GM12872 (cell line): ENCODE measurements around the gene OPTN.

Experiments
- TF ChIP-seq, protein P1 (sequence below): IDR thresholded peaks from 3 replicates; pipeline ENCODE4 v1.5.1; 2011; ENCODE audit warnings: low read depth, mild to moderate bottlenecking, low read length, moderate library complexity; ENCODE audit not compliant: insufficient read depth

OPTN gene

DNA sequence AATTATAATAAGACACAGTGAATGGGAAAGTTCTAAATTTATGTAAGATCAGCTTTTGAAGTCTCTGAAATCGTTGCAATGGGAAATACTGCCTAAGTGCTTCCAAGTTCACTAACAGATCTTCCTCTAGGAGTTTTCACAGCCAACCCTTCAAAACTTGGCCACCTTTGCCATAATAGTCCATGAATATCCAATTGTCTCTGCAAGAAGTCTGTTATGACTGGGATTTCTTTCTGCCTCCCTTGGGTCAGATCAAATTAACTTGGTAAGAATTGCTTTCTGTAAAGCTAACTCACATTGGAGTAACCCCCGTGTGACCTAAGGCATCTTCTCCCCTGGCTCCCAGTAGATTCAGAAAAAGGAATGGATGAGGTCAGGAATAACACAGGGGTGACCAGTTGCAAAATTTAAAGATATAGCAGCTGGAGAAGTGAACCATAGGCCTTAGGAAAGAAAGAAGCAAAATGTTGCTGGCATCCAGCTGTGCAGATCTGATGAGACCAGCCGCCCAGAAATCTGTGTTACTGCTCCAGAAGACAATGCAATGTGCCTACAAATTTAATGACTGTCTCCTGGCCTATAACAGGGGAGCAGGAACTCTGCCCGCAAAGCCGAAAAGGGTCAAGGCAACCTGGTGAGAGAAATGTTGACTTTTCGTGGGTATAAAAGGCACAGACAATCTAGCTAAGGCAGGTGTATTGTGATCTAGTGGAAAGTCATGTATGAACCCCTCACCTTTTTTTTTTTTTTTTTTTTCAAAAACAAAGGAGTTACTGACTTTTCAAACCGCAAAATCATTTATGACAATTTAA lies 7.5 kb upstream of the OPTN start:
- TF ChIP-seq, protein P1, sequence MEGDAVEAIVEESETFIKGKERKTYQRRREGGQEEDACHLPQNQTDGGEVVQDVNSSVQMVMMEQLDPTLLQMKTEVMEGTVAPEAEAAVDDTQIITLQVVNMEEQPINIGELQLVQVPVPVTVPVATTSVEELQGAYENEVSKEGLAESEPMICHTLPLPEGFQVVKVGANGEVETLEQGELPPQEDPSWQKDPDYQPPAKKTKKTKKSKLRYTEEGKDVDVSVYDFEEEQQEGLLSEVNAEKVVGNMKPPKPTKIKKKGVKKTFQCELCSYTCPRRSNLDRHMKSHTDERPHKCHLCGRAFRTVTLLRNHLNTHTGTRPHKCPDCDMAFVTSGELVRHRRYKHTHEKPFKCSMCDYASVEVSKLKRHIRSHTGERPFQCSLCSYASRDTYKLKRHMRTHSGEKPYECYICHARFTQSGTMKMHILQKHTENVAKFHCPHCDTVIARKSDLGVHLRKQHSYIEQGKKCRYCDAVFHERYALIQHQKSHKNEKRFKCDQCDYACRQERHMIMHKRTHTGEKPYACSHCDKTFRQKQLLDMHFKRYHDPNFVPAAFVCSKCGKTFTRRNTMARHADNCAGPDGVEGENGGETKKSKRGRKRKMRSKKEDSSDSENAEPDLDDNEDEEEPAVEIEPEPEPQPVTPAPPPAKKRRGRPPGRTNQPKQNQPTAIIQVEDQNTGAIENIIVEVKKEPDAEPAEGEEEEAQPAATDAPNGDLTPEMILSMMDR, result no peak

DNA sequence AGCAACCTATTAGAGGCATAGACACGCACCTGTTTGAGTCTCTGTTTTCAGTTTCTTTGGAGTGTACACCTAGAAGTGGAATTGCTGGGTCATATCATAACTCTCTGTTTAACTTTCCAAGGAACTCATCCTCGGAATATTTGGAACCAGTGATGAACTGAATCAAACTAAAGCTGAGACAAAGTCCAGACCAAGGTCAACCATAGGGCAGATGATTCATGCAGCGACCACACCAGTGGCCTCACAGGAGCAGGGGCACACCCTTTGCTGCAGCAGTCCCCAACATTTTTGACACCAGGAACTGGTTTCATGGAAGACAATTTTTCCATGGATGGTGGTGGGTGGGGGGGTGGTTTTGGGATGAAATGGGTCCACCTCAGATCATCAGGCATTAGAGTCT lies 4.9 kb upstream of the OPTN start:
- TF ChIP-seq, protein P1, result no peak

- TF ChIP-seq, protein P1, result no peak
These were observed 4.0 kb upstream of the OPTN start for GRCh38 chr10:13095929-13096328.

- TF ChIP-seq, protein P1, result peak; percentile 78
These were observed 758 bp upstream of the OPTN start for GRCh38 chr10:13099144-13099665.

DNA sequence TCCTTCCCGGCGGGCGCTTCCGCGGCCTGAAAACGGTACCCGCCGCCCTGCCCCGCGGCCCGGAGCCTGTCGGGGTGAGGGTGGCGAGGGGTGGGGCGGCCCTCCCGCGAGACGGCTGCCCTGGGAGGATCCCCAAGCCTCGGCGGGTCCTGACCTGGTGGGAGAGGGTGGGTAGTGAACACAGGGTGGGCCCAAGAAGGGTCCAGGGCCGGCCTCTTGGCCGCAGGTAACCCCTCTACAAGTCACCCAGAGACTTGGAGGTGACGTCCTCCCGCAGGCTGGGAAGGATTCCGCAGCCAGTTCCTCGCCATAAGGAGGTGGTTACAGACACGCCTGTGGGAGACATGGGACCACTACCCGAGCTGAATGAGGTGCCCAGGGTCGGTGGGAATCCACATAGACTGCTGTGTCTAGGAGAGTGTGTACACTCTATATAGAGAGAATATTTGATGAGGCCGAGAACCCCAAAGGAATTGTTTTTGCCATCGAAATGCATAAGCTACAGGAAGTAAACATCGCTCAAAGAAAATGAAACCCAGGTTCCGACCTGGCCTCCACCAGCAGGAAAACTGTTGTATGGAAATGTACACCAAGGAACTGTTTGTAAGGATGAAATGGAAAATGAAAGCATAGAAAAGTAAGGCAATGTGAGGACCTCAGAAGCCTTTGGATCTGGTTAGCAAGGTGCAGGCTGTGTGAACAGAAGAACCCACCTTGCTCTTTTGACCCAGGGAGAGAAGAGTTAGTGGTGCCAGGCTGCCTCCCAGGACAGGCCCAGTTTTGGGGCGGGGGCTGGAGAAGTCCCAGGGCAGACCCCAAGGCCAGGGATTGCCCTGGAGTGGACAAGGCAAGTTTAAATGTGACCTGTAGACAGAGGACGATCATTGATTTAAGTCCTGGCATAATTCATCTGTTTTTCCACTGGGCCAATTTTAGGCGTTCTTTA lies 659 bp downstream of the OPTN start:
- TF ChIP-seq, protein P1, result no peak

DNA sequence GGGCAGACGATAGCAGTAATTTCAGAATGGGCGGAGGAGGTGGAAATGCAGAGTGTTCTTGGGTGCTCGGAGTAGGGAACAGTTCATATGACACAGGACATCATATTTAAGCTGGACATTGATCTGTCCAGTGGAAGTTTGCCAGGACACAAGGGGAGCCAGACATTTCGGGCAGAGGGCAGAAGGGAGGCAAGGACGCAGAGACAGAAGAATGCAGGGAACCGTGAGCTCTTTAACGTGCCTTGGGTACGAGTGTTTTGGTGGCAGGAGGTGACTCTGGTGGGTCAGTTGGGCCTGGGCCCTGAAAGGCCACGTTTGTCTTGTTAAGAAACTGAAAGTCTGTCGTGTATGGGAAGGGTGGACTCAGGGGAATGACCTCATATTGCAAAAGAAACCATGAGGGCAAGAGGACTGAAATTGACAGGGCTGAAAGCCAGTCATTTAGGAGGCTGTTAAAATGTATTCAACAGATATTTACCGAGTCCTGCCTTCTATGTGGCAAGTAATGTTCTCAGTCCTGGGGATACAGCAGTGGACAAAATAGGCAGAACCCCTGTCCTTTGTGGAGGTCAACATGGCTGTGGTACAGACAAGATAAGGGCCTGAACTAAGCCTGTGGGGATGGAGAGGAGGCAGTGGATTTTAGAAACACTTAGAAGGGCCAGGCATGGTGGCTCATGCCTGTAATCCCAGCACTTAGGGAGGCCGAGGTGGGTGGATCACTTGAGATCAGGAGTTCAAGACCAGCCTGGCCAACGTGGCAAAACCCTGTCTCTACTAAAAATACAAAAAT lies 2.2 kb downstream of the OPTN start:
- TF ChIP-seq, protein P1, result no peak
